Measurements from ENCODE around the gene EVX2.

DNA sequence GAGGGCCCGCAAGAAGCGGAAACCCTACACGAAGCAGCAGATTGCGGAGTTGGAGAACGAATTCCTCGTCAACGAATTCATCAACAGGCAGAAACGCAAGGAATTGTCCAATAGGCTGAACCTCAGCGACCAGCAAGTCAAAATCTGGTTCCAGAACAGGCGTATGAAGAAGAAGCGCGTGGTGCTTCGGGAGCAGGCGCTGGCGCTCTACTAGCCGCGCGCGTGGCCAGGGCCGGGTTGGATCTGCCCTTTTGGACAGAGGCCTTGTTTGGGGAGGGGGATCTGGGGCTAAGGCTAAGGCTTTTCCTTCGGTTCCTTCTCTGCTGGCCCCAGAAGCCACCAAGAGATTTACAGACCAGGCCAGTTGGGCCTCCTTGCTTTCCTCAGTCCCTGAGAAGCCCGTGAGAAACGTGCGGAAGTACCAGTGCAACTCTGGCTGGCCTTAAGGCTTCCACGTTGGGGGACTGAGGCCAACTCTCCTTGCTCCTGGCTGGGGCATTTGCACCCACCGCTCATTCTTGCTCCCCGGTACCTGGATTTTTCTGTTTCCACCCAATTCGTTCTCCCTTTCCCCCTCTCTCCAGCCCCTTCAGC lies 16.9 kb upstream of the EVX2 start:
- TF ChIP-seq, protein P1, sequence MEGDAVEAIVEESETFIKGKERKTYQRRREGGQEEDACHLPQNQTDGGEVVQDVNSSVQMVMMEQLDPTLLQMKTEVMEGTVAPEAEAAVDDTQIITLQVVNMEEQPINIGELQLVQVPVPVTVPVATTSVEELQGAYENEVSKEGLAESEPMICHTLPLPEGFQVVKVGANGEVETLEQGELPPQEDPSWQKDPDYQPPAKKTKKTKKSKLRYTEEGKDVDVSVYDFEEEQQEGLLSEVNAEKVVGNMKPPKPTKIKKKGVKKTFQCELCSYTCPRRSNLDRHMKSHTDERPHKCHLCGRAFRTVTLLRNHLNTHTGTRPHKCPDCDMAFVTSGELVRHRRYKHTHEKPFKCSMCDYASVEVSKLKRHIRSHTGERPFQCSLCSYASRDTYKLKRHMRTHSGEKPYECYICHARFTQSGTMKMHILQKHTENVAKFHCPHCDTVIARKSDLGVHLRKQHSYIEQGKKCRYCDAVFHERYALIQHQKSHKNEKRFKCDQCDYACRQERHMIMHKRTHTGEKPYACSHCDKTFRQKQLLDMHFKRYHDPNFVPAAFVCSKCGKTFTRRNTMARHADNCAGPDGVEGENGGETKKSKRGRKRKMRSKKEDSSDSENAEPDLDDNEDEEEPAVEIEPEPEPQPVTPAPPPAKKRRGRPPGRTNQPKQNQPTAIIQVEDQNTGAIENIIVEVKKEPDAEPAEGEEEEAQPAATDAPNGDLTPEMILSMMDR (IDR thresholded peaks at IDR 0.05), result no peak
- no peak for TF ChIP-seq ZFX (IDR thresholded peaks at IDR 0.05; ENCODE audit: borderline replicate concordance)

Measured in 22Rv1 (cell line).